Stimulated activated naive B cell treated with anti-CD40 and anti-IgM and Interleukin-4, amounts not matched to agents 10 μg/mL and 1 μg/mL and 100 μg/mL, for 72 hours (primary cell): ENCODE results near the gene SSR2.
A peak's percentile ranks its signal among the peaks of the same experiment; 100 is the strongest.
"Not testable (repeated sequence)": the region's sequence is repeated elsewhere in the genome, so short reads cannot be mapped to it uniquely, and the experiment has no call there.

Experiments
- ATAC-seq, 2 donors: fragments of 150-1000 bp; cut with Tn5 transposase; replicated peaks; 2 replicates each; pipeline ENCODE4 v1.10.0; 2021; ENCODE audit warnings: moderate library complexity in 1 of 2
- DNase-seq: peaks from one replicate; pipeline ENCODE4 v3.0.0; 2021
- H3K27ac Mint-ChIP-seq: one replicate; pipeline ENCODE4 v1.8.0; 2022; ENCODE audit warnings: mild to moderate bottlenecking, mixed read lengths
- H3K27me3 Mint-ChIP-seq, 2 donors: one replicate each; pipeline ENCODE4 v1.8.0; 2022; ENCODE audit warnings: mixed read lengths in 2 of 2
- H3K36me3 Mint-ChIP-seq, 2 donors: one replicate each; pipeline ENCODE4 v1.8.0; 2022; ENCODE audit warnings: mixed read lengths in 2 of 2, mild to moderate bottlenecking in 1 of 2
- H3K4me1 Mint-ChIP-seq, 2 donors: one replicate each; pipeline ENCODE4 v1.8.0; 2022; ENCODE audit warnings: mixed read lengths in 2 of 2, mild to moderate bottlenecking in 1 of 2
- H3K4me3 Mint-ChIP-seq, 2 donors: one replicate each; pipeline ENCODE4 v1.8.0; 2022; ENCODE audit warnings: mild to moderate bottlenecking in 2 of 2, mixed read lengths in 2 of 2, moderate library complexity in 1 of 2
- H3K9me3 Mint-ChIP-seq, 2 donors: one replicate each; pipeline ENCODE4 v1.8.0; 2022; ENCODE audit warnings: mixed read lengths in 2 of 2, mild to moderate bottlenecking in 1 of 2

SSR2 gene

DNA sequence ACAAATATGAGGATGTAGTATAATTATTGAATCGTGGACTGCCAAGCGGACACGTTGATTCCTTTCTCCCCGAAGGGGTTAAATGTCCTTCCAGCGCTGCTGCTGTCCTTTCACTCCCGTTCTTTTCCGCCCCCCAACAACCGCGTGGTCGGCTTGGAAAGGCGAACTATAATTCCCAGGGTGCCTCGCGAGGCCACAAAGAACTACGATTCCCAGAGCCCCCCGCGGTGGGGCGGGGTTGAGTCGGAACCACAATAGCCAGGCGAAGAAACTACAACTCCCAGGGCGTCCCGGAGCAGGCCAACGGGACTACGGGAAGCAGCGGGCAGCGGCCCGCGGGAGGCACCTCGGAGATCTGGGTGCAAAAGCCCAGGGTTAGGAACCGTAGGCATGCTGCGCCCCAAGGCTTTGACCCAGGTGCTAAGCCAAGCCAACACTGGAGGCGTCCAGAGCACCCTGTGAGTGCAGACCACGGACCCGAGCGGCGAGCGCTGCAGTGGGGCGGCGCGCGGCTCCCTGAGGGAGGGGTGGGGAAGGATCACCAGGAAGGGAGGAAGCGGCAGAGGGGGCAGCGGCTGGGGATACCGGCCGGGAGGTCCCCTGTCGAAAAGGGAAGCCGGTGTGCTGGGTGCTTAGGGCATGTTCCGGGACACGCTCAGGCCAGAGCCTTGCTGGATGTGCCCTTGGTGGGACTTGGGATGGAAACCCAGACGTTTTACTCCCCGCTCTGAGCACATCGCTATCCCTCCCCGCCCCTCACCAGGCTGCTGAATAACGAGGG, 33.9 kb upstream of the SSR2 start, which contains the start of gene LAMTOR2:
LAMTOR2 (plus strand) TSS at position 283 of the 781 bp plus-strand sequence; CDS start at position 391, 108 bp downstream.
- H3K27ac Mint-ChIP-seq = peak within 1 kb of the TSS; percentile 95
- peaks cover 19 to 31% of the 10 kb centered on the region in 2 donors for H3K4me1 Mint-ChIP-seq
- DNase-seq (peak; percentile 95), ATAC-seq (peak; percentile 78 to 79)
- no peaks in the 10 kb centered on the region for H3K9me3 Mint-ChIP-seq
- peaks cover 23 to 24% of the 10 kb centered on the region in 2 donors for H3K36me3 Mint-ChIP-seq
- H3K4me3 Mint-ChIP-seq = peak within 1 kb of the TSS; percentile 96 to 99
- no peaks in the 10 kb centered on the region for H3K27me3 Mint-ChIP-seq

DNA sequence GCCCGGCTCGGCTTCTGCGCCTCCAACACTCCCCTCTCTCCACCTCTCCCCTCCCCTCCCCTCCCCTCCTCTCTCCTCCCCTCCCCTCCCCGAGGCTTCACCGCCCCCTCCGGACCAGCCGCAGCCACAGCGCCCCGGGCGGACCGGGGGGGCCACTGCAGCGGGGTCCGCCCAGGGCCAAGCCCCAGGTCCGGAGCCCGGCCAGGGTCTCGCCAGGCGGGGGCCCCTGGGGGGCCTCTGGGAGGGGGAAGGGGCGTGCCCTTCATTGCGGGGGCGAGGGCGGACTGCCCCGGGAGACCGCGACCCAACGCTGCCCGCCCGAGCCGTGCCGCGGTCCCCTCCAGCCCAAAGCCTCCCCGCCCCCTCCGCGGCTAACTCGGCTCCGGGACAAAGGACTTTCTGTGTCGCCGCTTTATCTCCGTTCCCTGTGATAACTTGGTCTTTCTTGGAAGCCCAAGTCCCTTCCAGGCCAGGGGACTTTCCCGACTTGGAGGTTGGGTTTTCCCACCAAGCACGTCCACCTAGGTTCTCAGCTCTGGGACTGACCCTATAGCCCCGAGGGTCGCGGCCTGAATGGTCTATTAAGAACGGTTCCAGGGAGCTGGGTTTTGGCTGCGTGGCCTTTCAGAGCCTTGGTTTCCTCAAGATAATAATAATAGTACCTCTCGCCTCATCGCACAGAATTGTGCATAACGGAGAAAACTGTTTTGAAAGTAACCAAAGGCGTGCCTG, 33.2 kb upstream of the SSR2 start, which contains the start of gene UBQLN4:
UBQLN4 (minus strand) TSS at position 31 of the 732 bp plus-strand sequence. CDS start 97 bp downstream, outside the sequence.
- Mint-ChIP-seq H3K4me3 (peak within 1 kb of the TSS; percentile 96 to 99), H3K27me3 (no peaks in the 10 kb centered on the region), H3K4me1 (peaks cover 19 to 31% of the 10 kb centered on the region in 2 donors), H3K27ac (peak within 1 kb of the TSS; percentile 95), H3K36me3 (peaks cover 23 to 25% of the 10 kb centered on the region in 2 donors), H3K9me3 (no peaks in the 10 kb centered on the region)
- ATAC-seq (peak; percentile 64 to 71), DNase-seq (peak; percentile 83)

DNA sequence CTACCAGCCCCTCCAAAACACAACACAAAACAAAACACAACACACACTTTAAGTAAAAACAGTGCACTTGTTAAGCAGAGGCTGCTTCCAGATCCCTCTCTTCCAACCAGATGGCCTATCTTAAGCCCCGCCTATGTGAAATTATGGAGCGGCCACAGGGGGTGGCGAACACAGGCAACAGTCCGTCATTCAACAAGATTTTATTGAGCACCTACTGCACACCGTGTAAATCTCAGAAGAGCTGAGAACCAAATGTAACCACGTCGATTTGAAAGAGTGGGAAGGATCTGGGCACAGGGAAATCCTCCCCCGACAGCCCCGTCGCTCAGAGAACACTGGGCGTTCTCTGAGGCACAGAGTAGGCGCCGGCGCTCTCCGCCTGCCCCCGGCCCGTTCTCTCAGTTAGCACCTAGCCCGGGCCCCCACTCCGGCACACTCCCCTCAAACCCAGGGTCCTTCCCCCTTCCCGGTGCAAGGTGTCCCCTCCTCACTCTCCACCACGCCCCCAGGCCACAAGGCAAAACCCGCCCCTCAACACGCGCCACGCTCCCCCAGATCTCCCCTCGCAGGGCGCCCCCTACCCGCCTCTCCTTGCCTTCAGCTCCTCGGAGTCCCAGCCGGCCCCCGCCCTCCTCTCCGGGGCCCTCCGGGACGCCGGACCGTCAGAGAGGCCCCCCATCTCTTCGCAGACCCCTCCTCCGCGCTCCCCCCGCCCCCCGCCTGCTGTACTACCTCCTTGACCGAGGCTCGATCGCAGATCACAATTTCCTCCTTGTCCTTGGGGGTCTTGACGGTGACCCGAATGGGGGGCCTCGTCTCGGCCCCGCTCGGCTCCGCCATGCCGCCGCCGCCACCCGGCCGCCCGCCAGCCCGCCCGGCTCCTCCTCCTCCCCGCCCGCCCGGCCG, 32.4 kb upstream of the SSR2 start:
- peaks cover 23 to 25% of the 10 kb centered on the region in 2 donors for H3K36me3 Mint-ChIP-seq
- H3K4me1 Mint-ChIP-seq = peaks cover 16 to 31% of the 10 kb centered on the region in 2 donors
- no peaks in the 10 kb centered on the region for H3K27me3 Mint-ChIP-seq
- peak; percentile 48 for DNase-seq
- H3K4me3 Mint-ChIP-seq = peak overlapping the region; percentile 93 to 99
- H3K9me3 Mint-ChIP-seq = no peaks in the 10 kb centered on the region
- peak overlapping the region; percentile 92 for H3K27ac Mint-ChIP-seq
- ATAC-seq = peak; percentile 28 to 36

DNA sequence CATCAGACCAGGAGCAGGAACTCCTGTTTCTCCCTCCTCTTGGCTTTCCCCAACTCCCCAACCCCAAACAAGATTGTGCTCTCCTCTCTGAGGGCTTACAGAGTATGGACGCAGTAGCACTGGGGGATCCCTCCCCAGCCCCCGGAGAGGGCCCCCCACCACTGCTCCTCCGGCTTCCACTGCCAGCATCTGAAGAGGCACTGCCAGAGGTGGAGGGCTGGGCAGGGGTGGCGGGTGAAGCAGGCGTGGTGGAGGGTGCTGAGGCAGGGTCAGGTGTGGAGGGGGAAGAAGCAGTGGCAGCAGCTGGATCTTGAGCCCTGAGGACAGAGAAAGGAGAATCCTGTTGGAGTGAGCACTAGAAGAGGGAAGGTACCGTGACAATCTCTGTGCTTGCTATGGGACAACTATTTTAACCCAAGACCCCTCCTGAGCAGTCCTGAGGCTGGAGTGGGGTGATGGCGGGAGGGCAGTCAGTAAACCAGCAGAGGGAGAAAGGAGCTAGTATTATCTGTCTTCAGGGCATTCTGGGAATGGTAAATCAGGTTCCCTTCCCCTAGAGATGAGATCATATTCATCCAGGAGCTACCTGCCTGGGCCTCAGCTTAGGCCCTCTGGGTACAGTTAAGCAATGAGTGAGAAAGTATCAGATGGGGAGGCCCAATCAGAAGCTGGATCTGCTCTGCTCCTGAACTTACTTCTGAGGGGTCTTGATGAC, 30.4 kb upstream of the SSR2 start:
- Mint-ChIP-seq H3K36me3 (peaks cover 18 to 20% of the 10 kb centered on the region in 2 donors), H3K9me3 (no peaks in the 10 kb centered on the region), H3K4me3 (no peak overlapping the region)

GRCh38 chr1:156050376-156050775, 29.6 kb upstream of the SSR2 start:
- no peak overlapping the region for H3K4me3 Mint-ChIP-seq
- ATAC-seq = no peak
- peaks cover 20% of the 10 kb centered on the region in 2 donors for H3K36me3 Mint-ChIP-seq
- H3K27me3 Mint-ChIP-seq = no peaks in the 10 kb centered on the region
- no peak overlapping the region for H3K27ac Mint-ChIP-seq
- DNase-seq = no peak
- H3K9me3 Mint-ChIP-seq = no peaks in the 10 kb centered on the region
- H3K4me1 Mint-ChIP-seq = peaks cover 7 to 18% of the 10 kb centered on the region in 2 donors

More for the DNA sequence above, 30.4 kb upstream of the SSR2 start:
- Mint-ChIP-seq H3K4me1 (peaks cover 11 to 26% of the 10 kb centered on the region in 2 donors), H3K27ac (peak overlapping the region; percentile 21), H3K27me3 (no peaks in the 10 kb centered on the region)
- DNase-seq (no peak), ATAC-seq (no peak)

GRCh38 chr1:156048663-156049258, 28.0 kb upstream of the SSR2 start:
- no peaks in the 10 kb centered on the region for H3K27me3 Mint-ChIP-seq
- ATAC-seq (no peak), DNase-seq (no peak)
- H3K9me3 Mint-ChIP-seq = no peaks in the 10 kb centered on the region
- H3K36me3 Mint-ChIP-seq = peaks cover 22 to 32% of the 10 kb centered on the region in 2 donors
- no peak overlapping the region for H3K4me3 Mint-ChIP-seq
- no peak overlapping the region for H3K27ac Mint-ChIP-seq
- H3K4me1 Mint-ChIP-seq = peaks cover 7 to 15% of the 10 kb centered on the region in 2 donors

- Mint-ChIP-seq H3K4me1 (peaks cover 0 to 5% of the 10 kb centered on the region in 2 donors), H3K27ac (no peak overlapping the region), H3K4me3 (no peak overlapping the region), H3K9me3 (no peaks in the 10 kb centered on the region), H3K27me3 (no peaks in the 10 kb centered on the region), H3K36me3 (peaks cover 22 to 55% of the 10 kb centered on the region in 2 donors)
- DNase-seq (no peak), ATAC-seq (no peak)
Observed at GRCh38 chr1:156045076-156045475, 24.3 kb upstream of the SSR2 start.

- no peak for ATAC-seq
- no peak overlapping the region for H3K4me3 Mint-ChIP-seq
- peaks cover 12 to 44% of the 10 kb centered on the region in 2 donors for H3K36me3 Mint-ChIP-seq
Observed at GRCh38 chr1:156042828-156043227, 22.1 kb upstream of the SSR2 start.

GRCh38 chr1:156034991-156035390, 14.2 kb upstream of the SSR2 start:
- H3K27me3 Mint-ChIP-seq, H3K4me3 Mint-ChIP-seq: not testable (repeated sequence)

More at GRCh38 chr1:156042828-156043227, 22.1 kb upstream of the SSR2 start:
- Mint-ChIP-seq H3K9me3 (no peaks in the 10 kb centered on the region), H3K27me3 (no peaks in the 10 kb centered on the region), H3K27ac (no peak overlapping the region), H3K4me1 (peaks cover 0 to 2% of the 10 kb centered on the region in 2 donors)
- no peak for DNase-seq

GRCh38 chr1:156033011-156033410, 12.3 kb upstream of the SSR2 start:
- ATAC-seq = no peak
- no peak overlapping the region for H3K4me3 Mint-ChIP-seq

More at GRCh38 chr1:156034991-156035390, 14.2 kb upstream of the SSR2 start:
- not testable (repeated sequence) for ATAC-seq, H3K4me1 Mint-ChIP-seq, DNase-seq, H3K27ac Mint-ChIP-seq, H3K9me3 Mint-ChIP-seq
- peaks cover 8 to 24% of the 10 kb centered on the region in 2 donors for H3K36me3 Mint-ChIP-seq

GRCh38 chr1:156026588-156026987, 5.8 kb upstream of the SSR2 start:
- H3K27me3 Mint-ChIP-seq = peaks cover 5 to 11% of the 10 kb centered on the region in 2 donors
- no peaks in the 10 kb centered on the region for H3K36me3 Mint-ChIP-seq
- DNase-seq (no peak), ATAC-seq (peak in 1 of 2 donors; percentile 10)
- no peaks in the 10 kb centered on the region for H3K9me3 Mint-ChIP-seq
- H3K4me3 Mint-ChIP-seq = no peak overlapping the region
- H3K4me1 Mint-ChIP-seq = peaks cover 1 to 10% of the 10 kb centered on the region in 2 donors
- H3K27ac Mint-ChIP-seq = no peak overlapping the region

More at GRCh38 chr1:156033011-156033410, 12.3 kb upstream of the SSR2 start:
- peaks cover 7 to 17% of the 10 kb centered on the region in 2 donors for H3K36me3 Mint-ChIP-seq
- H3K4me1 Mint-ChIP-seq = no peaks in the 10 kb centered on the region
- no peak overlapping the region for H3K27ac Mint-ChIP-seq
- DNase-seq = no peak
- no peaks in the 10 kb centered on the region for H3K27me3 Mint-ChIP-seq
- H3K9me3 Mint-ChIP-seq = no peaks in the 10 kb centered on the region

GRCh38 chr1:156025876-156026275, 5.1 kb upstream of the SSR2 start:
- no peak overlapping the region for H3K4me3 Mint-ChIP-seq
- H3K9me3 Mint-ChIP-seq = no peaks in the 10 kb centered on the region
- H3K36me3 Mint-ChIP-seq = no peaks in the 10 kb centered on the region
- H3K27ac Mint-ChIP-seq = no peak overlapping the region
- peak; percentile 90 to 92 for ATAC-seq
- H3K27me3 Mint-ChIP-seq = peaks cover 5 to 11% of the 10 kb centered on the region in 2 donors
- no peak for DNase-seq
- peaks cover 1 to 13% of the 10 kb centered on the region in 2 donors for H3K4me1 Mint-ChIP-seq

GRCh38 chr1:156024801-156025200, 4.0 kb upstream of the SSR2 start:
- H3K4me1 Mint-ChIP-seq = peaks cover 8 to 21% of the 10 kb centered on the region in 2 donors
- H3K9me3 Mint-ChIP-seq = no peaks in the 10 kb centered on the region
- H3K4me3 Mint-ChIP-seq = no peak overlapping the region
- DNase-seq (no peak), ATAC-seq (no peak)
- H3K27ac Mint-ChIP-seq = no peak overlapping the region
- H3K27me3 Mint-ChIP-seq = peaks cover 5 to 11% of the 10 kb centered on the region in 2 donors
- H3K36me3 Mint-ChIP-seq = peaks cover 4 to 6% of the 10 kb centered on the region in 2 donors
